Measurements from ENCODE around the gene TRMT2B.

DNA sequence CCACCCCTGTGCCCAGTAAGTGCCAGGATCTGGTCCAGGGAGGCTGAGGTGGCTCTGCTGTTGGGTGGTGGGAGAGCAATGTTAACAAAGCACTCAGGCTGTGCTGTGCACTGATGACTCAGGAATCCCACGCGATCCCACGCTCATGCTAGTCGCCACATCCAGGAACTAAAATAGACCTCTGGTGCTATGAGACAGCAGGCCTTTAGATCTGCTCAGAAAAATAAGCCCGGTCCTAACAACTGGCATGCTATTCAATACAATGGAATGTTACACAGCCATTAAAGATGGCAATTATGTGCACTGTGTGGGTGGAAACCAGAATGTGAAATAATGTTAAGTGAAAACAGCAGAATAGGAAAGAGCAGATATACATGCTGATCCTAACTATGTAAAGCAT lies 56.4 kb downstream of the TRMT2B start:
- TF ChIP-seq REST (IDR thresholded peaks at IDR 0.05; ENCODE audit: low read depth) (no peak), TCF7L2 (IDR thresholded peaks at IDR 0.05; ENCODE audit: borderline replicate concordance, extremely low read depth, insufficient read depth, insufficient read length) (no peak), EZH2 (IDR thresholded peaks at IDR 0.05) (no peak)
- TF ChIP-seq, protein P1, sequence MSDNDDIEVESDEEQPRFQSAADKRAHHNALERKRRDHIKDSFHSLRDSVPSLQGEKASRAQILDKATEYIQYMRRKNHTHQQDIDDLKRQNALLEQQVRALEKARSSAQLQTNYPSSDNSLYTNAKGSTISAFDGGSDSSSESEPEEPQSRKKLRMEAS (IDR thresholded peaks at IDR 0.05) = 0 out of 2 replicates have a peak, but pooled peaks have one; percentile 38
- TF ChIP-seq, protein P2, sequence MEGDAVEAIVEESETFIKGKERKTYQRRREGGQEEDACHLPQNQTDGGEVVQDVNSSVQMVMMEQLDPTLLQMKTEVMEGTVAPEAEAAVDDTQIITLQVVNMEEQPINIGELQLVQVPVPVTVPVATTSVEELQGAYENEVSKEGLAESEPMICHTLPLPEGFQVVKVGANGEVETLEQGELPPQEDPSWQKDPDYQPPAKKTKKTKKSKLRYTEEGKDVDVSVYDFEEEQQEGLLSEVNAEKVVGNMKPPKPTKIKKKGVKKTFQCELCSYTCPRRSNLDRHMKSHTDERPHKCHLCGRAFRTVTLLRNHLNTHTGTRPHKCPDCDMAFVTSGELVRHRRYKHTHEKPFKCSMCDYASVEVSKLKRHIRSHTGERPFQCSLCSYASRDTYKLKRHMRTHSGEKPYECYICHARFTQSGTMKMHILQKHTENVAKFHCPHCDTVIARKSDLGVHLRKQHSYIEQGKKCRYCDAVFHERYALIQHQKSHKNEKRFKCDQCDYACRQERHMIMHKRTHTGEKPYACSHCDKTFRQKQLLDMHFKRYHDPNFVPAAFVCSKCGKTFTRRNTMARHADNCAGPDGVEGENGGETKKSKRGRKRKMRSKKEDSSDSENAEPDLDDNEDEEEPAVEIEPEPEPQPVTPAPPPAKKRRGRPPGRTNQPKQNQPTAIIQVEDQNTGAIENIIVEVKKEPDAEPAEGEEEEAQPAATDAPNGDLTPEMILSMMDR (IDR thresholded peaks at IDR 0.05 in 2 of 3, conservative IDR thresholded peaks at IDR 0.05 in 1 of 3; ENCODE audit: borderline replicate concordance in 1 of 3, insufficient read depth in 1 of 3, low read depth in 2 of 3, low read length in 2 of 3) = no peak

Measured in HCT116 (cell line).